NT2/D1 (cell line): Measurements from ENCODE around the gene KAZN.

Experiments
- SUZ12 ChIP-seq: IDR thresholded peaks from 2 replicates; pipeline ENCODE4 v1.6.1; 2011; ENCODE audit not compliant: insufficient read length, insufficient read depth; ENCODE audit errors: extremely low read depth
- ZNF274 ChIP-seq: IDR thresholded peaks from 2 replicates; pipeline ENCODE4 v1.6.1; 2011; ENCODE audit warnings: mild to moderate bottlenecking, low read depth, low read length

DNA sequence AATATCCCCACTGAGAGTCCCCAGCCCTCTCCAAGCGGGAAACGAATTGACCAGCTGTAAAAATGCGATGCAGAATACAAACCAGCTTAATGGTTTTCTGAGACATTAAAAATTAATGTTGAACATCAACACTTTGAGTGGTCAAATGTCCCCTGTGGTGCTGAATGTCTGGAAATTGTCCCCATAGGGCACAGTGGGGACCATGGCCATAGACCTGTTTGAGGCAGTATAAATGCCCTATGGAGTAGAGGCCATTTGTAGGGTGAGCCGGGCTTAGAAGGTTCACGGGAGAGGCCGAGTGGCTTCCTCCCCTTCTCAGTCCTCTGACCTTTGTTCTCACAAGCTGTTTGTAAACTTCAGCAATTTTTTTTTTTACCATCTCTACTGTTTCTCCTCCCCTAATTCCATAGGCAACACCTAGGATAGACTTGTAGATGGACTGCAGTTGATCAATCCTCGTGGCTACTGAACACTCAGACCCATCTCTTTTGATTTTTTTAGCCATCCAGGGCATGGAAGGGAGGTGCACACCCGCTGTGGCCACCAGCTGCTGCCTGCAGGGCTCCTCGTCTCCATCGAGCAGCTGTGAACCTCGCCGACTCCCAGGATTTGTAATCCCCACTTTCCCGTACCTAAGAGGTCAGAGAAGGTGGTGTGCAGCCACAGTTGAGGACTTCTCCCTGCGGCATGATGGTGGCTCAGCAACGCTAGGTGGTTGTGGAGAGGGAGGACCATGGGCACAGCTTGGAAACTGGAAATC lies 41.0 kb downstream of the KAZN start:
- TF ChIP-seq SUZ12 = no peak
- no peak for TF ChIP-seq ZNF274
